ENCODE measurements around the gene PNMA6E. TPM values are rescaled to one million over a fixed set of nuclear protein-coding genes. Genes with fewer than 3 reads are reported as not detected.

Gene PNMA6E
- polyA plus RNA-seq, 1 donor, result not detected

- no peak for DNase-seq
These were observed 16.8 kb downstream of the PNMA6E start for GRCh38 chrX:153384390-153384789.

- no peak for DNase-seq
These were observed 18.3 kb downstream of the PNMA6E start for GRCh38 chrX:153382563-153383482.

DNA sequence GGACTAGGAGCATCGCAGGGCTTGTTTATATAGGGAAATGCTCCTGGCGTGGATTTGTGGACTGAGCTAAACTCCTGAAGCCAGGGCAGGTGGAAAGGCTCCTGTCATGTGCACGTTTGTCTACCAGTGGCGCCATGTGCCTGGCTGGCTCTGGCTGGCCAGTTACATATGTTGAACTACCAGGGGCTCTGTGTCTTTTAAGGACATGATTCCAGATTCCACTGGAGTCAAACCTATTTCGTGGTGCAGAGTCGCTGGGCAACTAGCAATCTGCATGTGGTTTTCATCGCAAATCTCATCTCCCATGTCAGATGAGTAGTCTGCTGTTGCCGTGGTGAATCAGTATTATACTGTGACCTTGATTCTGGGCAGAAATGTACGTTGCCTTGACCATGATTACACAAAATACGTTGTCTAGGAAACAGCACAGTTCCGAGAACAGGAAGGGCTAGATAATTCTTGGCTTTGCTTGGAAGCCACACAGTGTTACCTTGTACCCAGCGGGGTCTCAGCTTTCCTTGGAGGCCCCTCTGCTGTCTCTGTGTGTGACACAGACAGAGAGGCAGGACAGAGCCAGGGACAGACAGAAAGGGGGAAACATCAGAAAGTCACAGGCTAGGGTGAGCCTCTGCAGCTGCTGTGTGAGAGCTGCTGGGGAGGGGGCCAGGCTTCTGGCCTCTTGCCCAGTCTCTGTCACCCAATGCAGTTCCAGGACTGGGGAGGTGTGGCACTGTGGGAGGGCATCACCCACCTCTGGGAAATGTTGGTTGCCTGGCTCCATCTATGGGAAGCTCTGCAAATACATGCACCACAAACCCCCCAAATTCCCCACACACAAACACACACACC lies 19.2 kb downstream of the PNMA6E start:
- DNase-seq, result peak; percentile 70

- no peak for DNase-seq
These were observed 20.5 kb downstream of the PNMA6E start for GRCh38 chrX:153380691-153381090.

DNA sequence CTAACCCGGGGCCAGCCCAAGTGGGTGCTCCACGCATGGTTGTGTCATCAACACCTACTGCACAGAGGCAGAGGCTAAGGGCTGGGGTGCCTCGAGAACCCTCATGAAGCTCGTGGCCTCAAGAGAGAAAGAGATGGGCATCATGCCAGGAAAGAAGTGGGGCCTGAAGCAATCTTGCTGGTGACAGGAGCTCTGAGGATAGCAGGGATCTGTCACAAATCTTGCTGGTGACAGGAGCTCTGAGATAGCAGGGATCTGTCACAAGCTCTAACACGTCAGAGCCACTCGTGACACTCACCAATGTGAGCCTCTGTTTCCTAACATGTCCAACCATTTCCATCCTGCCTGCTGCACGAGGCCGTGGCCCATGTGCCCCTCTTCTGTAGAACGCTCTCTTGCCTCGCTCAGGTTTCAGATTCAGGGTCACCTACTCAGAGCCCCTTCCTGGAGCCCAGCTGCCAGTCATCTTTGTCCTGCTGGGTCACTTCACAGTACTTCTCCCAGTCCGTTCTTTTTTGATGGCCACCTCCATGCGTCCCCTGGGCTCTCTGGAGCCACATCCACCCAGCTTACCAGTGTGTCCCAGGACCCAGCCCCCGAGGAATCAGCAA lies 21.1 kb downstream of the PNMA6E start:
- DNase-seq, result no peak

GRCh38 chrX:153379508-153379907 lies 21.6 kb downstream of the PNMA6E start:
- no peak for DNase-seq

- no peak for DNase-seq
These were observed 22.5 kb downstream of the PNMA6E start for GRCh38 chrX:153378607-153379006.

GRCh38 chrX:153377727-153378126 lies 23.4 kb downstream of the PNMA6E start:
- no peak for DNase-seq

- DNase-seq, result no peak
These were observed 25.6 kb downstream of the PNMA6E start for GRCh38 chrX:153375571-153375970.

- no peak for DNase-seq
These were observed 26.7 kb downstream of the PNMA6E start for GRCh38 chrX:153374426-153374825.

DNA sequence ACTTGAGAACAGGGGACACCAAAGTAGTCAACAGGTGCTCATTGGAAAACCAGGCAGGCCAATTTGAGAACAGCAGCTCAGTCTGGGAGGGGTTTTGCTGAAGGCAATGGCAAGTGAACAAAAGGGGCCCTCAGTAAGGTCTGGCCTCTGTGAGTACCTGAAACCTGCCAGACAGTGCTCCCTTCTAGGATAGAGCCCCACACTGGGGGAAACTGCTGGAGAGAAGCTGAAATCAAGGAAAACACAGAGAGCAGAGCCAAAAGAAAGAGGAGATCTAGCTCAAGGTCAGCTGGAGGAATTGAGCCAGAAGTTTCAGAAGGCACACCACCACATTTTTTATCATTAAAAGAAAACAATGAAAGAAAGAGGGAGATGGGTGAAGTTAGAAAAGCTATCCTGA lies 28.2 kb downstream of the PNMA6E start:
- no peak for DNase-seq

GRCh38 chrX:153371256-153371655 lies 29.9 kb downstream of the PNMA6E start:
- DNase-seq, result no peak

DNA sequence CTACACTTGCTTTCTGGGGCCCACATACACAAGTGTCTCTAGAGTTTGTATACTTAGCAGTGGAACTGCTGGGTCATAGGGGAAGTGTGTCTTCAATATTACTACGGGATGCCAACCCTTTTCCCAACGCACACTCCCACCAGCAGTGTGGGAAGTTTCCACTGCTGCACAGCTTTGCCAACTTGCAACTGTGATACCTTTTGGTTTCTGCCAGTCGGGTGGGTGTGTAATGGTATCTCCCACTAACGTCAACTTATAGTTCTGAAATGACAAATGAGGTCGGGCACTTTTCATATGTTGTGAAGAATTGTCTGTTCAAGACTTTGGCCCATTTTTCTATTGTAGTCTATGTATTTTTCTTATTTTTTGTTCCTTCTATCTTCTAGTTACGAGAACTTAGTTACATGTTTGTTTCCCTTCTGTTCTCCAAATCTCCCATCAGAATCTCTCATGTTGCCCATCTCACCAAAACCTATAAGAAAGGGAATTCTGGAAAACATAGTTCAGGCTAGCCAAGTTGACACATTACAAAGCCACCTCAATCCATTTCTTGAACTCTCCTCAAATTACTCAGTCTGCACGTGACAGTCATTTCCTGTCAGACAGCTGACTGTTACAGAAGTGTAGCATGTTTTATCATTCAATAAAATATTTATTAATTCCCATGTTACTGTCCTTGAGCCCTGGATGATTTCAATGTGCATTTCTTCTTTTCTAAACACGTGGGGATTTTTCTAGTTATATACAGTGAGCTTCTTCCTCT lies 30.7 kb downstream of the PNMA6E start:
- no peak for DNase-seq

DNA sequence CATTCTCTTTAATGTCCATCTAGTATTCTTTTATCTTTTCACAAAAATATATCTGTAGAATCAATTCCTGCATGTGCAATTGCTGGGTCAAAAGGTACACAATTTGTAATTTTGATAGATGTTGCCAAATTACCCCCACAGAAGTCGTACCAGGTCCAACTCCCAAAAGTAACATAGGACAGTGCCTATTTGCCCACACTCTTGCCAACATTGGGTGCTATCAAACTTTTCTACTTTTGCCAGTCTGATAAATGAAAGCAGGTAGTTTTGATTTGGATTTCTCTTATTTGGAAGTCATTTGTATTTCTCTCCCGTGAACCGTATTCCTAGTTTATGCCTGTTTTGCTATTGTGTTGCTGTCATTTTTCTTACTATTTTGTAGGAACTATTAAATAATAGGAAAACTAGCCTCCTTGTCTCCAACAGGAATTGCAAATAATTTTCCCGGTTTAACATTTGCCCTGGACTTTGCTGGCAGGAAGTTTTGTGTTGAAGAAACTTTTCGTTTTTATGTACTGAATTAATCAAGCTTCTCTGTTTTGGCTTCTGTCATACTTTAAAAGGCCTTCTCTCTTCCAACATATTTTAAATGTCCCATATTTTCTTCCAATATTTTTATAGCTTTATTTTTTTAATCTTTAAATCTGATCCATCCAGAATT lies 34.1 kb downstream of the PNMA6E start:
- no peak for DNase-seq

DNA sequence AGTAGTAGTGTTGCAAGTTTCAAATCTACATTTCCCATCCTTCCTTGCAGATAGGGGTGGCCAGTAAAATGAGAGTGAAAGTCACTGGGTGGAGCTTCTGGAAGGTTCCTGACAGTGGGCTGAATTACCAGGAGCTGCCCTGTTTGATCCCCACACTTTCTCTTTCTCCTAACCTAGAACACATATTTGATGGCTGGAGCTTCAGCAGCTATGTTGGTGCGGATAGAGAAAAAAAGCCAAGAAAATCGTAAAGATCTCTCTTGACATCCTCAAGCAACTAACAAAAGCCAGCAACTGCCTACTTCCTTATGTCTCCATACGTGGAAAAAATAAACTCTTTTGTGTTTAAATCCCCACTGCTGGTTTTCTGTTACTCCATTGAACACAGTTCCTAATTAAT lies 35.0 kb downstream of the PNMA6E start:
- no peak for DNase-seq

GRCh38 chrX:153365670-153366069 lies 35.5 kb downstream of the PNMA6E start:
- no peak for DNase-seq

GRCh38 chrX:153361781-153362397 lies 39.3 kb downstream of the PNMA6E start:
- DNase-seq, result no peak

DNA sequence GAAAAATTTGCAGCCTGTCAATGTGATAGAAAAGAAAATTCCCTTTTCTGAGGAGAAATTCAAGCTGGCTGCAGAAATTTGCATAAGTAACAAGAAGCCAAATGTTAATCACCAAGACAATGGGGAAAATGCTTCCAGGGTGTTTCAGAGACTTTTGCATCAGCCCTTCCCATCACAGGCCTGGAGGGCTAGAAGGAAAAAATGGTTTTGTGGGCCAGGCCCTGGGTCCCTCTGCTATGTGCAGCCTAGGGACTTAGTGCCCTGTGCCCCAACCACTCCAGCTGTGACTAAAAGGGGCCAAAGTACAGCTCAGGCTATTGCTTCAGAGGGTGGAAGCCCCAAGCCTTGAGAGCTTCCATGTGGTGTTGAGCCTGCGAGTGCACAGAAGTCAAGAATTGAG lies 43.3 kb downstream of the PNMA6E start:
- DNase-seq, result no peak

- no peak for DNase-seq
These were observed 47.7 kb downstream of the PNMA6E start for GRCh38 chrX:153353416-153353815.

DNA sequence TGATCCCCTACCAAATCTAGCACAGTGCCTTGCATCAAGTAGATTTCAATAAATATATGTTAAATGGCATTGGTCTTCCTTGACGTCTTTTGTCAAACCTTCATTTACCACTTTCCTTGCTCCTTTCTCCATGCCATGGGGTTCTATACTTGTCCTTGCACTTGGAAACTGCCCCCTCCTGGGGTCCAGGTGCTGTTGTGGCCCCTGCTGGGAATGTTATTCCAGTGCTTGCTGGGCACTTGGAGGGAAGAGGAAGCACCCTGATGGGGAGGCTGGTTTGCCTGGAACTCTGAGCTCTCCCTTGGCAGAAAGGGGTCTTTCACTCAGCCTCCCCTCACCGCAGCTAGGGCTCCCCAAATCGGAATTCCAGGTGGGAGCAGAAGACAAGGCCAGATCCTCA lies 48.3 kb downstream of the PNMA6E start:
- no peak for DNase-seq

GRCh38 chrX:153351981-153352380 lies 49.2 kb downstream of the PNMA6E start:
- DNase-seq, result no peak

Measured in left kidney (tissue), 2 donors.